ENCODE data around the gene KIF12. TPM values are rescaled to one million over a fixed set of nuclear protein-coding genes. Genes with fewer than 3 reads are reported as not detected.

KIF12 gene
- total RNA-seq, 1 experiment from 2014 or later, result 54.6 TPM

DNA sequence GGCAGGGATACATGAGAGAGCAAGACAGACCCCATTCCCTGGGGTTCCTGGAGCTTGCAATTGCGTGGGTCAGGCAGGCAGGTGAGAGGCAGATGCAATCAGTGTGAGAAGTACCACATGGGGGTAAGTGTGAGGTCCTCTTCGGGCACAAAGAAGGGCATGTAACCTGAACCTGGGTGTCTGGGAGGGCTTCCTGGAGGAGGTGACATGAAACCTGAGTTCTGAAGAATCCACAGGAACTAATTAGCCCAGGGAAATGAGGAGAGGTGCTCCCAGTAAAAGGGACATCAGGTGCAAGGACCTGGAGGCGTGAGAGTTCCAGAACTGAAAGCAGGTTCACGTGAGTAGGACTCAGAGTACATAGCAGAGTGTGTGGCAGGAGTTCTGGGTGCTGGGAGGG is 23.5 kb downstream of the KIF12 start:
- Histone ChIP-seq H3K4me3 (ENCODE audit: low read depth, low read length) (no peak overlapping the region), H3K4me1 (peaks cover 30% of the 10 kb centered on the region), H3K27me3 (replicated peaks; ENCODE audit: control insufficient read depth, insufficient read depth, low read length) (no peaks in the 10 kb centered on the region), H3K36me3 (ENCODE audit: control insufficient read depth, insufficient read depth, low read length) (0 out of 2 replicates have a peak, but pooled peaks cover 2% of the 10 kb centered on the region), H3K9me3 (peaks cover 6% of the 10 kb centered on the region; the same call in 1 of the 2 replicates)
- Mint-ChIP-seq H3K9me3 (ENCODE audit: unreplicated experiment) (peaks cover 10% of the 10 kb centered on the region), H3K36me3 (ENCODE audit: insufficient read depth, unreplicated experiment) (no peaks in the 10 kb centered on the region), H3K27me3 (ENCODE audit: insufficient read depth, unreplicated experiment) (no peaks in the 10 kb centered on the region), H3K4me1 (ENCODE audit: low read depth, unreplicated experiment) (peaks cover 20% of the 10 kb centered on the region), H3K27ac (ENCODE audit: unreplicated experiment) (peak overlapping the region; percentile 42), H3K4me3 (ENCODE audit: unreplicated experiment) (no peak overlapping the region)
- no TSS peak for BruUV-seq (replicated peaks)
- intact Hi-C loops (cut with micrococcal nuclease; ENCODE audit: unreplicated experiment), result no loop called here
- ChIA-PET CTCF (no interaction called here), POLR2A (no interaction called here)
- DNase-seq, result no peak
- TF ChIP-seq, protein P1, sequence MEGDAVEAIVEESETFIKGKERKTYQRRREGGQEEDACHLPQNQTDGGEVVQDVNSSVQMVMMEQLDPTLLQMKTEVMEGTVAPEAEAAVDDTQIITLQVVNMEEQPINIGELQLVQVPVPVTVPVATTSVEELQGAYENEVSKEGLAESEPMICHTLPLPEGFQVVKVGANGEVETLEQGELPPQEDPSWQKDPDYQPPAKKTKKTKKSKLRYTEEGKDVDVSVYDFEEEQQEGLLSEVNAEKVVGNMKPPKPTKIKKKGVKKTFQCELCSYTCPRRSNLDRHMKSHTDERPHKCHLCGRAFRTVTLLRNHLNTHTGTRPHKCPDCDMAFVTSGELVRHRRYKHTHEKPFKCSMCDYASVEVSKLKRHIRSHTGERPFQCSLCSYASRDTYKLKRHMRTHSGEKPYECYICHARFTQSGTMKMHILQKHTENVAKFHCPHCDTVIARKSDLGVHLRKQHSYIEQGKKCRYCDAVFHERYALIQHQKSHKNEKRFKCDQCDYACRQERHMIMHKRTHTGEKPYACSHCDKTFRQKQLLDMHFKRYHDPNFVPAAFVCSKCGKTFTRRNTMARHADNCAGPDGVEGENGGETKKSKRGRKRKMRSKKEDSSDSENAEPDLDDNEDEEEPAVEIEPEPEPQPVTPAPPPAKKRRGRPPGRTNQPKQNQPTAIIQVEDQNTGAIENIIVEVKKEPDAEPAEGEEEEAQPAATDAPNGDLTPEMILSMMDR (IDR thresholded peaks at IDR 0.05; ENCODE audit: insufficient read depth in 1 of 2, low read depth in 1 of 2, low read length in 1 of 2, severe bottlenecking in 1 of 2, unreplicated experiment in 1 of 2), result no peak

DNA sequence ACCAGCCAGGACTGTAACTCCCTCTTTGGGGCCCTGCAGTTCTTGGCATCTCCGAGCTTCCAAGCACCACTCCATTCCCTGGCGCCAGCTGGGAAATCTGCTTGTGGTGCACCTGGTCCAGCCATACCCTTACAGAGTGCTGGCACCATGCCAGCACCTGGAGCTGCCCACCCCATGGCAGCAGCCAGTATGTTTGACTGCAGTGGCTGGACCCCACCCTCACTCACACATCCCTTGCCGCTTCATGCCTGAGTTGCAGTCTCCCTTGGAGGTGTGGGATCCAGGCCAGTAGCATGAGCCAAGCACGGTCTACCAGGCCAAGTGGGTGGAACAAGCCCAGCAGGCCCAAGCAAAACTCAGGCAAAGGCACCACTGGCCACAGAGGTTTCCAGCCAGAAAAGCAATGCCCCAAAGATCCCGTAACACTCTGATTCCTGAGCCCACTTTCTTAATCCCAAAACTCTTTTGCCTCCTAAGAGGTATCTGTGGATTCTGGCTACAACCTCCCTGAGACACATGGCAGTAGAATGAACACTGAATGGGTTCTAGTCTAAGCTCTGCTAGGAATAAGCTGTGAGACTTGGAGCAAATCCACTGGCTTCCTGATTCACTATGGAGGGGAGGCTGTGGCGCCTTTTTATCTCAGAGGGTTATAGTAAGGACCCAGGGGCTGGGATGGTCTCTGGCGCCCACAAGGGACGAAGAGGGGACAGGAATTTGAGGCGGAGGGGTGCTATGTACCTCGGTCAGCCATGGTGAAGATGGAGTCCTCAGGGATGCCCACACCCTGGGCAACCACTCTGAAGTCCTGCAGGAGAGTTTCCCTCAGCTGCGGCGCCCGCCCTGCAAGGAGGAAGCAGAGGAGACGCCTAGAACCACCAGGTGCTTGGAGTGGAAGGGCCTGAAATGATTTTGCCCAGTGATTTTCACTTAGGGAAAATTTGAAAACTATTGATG is 26.6 kb downstream of the KIF12 start:
- no peaks in the 10 kb centered on the region for H3K27me3 ChIP-seq (replicated peaks; ENCODE audit: control insufficient read depth, insufficient read depth, low read length)
- POLR2A ChIA-PET, result no interaction called here
- TF ChIP-seq, protein P1 (IDR thresholded peaks at IDR 0.05; ENCODE audit: insufficient read depth in 1 of 2, low read depth in 1 of 2, low read length in 1 of 2, severe bottlenecking in 1 of 2, unreplicated experiment in 1 of 2), result no peak

DNA sequence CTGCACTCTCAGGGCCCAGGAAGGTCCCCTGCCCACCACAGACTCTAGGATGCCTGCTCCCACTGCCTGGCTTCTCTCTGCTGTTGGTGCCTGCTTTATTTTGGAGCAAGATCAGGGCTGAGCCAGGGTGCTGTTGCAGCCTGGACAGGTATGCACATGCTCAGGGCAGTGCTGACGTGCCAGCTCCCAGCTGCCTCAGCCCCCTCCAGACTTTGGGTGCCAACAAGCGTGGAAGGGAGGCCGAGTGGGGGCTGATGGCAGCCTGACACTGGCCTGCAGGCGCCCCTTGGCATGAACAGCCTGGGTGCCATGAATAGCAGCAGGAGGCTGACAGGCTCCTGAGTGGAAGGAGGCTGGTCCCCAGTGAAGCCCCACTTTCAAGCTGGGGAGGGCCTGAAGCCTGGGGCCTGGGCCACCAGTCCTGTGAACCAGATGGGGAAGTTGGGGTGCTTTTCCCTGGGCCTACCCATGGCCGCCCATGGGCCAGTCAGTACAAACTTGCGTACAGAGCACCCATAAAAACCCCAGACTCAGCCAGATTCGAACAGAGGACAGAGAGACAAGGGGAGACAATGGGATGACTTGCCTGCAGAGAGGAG is 27.8 kb downstream of the KIF12 start:
- H3K4me3 Mint-ChIP-seq (ENCODE audit: unreplicated experiment), result no peak overlapping the region
- no peaks in the 10 kb centered on the region for H3K27me3 Mint-ChIP-seq (ENCODE audit: insufficient read depth, unreplicated experiment)
- no TSS peak for BruUV-seq (replicated peaks)
- intact Hi-C loops (cut with micrococcal nuclease; ENCODE audit: unreplicated experiment), result no loop called here
- Histone ChIP-seq H3K36me3 (ENCODE audit: control insufficient read depth, insufficient read depth, low read length) (no peaks in the 10 kb centered on the region), H3K27me3 (replicated peaks; ENCODE audit: control insufficient read depth, insufficient read depth, low read length) (no peaks in the 10 kb centered on the region), H3K9me3 (no peaks in the 10 kb centered on the region), H3K4me3 (ENCODE audit: low read depth, low read length) (no peak overlapping the region), H3K4me1 (0 out of 2 replicates have a peak, but pooled peaks cover 3% of the 10 kb centered on the region)
- CTCF ChIA-PET, result no interaction called here
- H3K9me3 Mint-ChIP-seq (ENCODE audit: unreplicated experiment), result peaks cover 10% of the 10 kb centered on the region
- DNase-seq, result no peak
- H3K4me1 Mint-ChIP-seq (ENCODE audit: low read depth, unreplicated experiment), result no peaks in the 10 kb centered on the region
- no peaks in the 10 kb centered on the region for H3K36me3 Mint-ChIP-seq (ENCODE audit: insufficient read depth, unreplicated experiment)
- H3K27ac Mint-ChIP-seq (ENCODE audit: unreplicated experiment), result no peak overlapping the region
- POLR2A ChIA-PET, result no interaction called here
- TF ChIP-seq, protein P1 (IDR thresholded peaks at IDR 0.05; ENCODE audit: insufficient read depth in 1 of 2, low read depth in 1 of 2, low read length in 1 of 2, severe bottlenecking in 1 of 2, unreplicated experiment in 1 of 2), result no peak

More for the DNA sequence above, 26.6 kb downstream of the KIF12 start:
- peaks cover 10% of the 10 kb centered on the region for H3K9me3 Mint-ChIP-seq (ENCODE audit: unreplicated experiment)
- BruUV-seq (replicated peaks), result no TSS peak
- H3K4me3 ChIP-seq (ENCODE audit: low read depth, low read length), result no peak overlapping the region
- DNase-seq, result no peak
- H3K4me1 Mint-ChIP-seq (ENCODE audit: low read depth, unreplicated experiment), result peaks cover 8% of the 10 kb centered on the region
- no peaks in the 10 kb centered on the region for H3K27me3 Mint-ChIP-seq (ENCODE audit: insufficient read depth, unreplicated experiment)
- no peak overlapping the region for H3K27ac Mint-ChIP-seq (ENCODE audit: unreplicated experiment)
- H3K36me3 ChIP-seq (ENCODE audit: control insufficient read depth, insufficient read depth, low read length), result no peaks in the 10 kb centered on the region
- intact Hi-C loops (cut with micrococcal nuclease; ENCODE audit: unreplicated experiment), result loop anchor here (1.0 kb wide), 1 partner anchor 8 kb away; no protein-coding TSS in a partner anchor
- H3K9me3 ChIP-seq, result no peaks in the 10 kb centered on the region
- 0 out of 2 replicates have a peak, but pooled peaks cover 3% of the 10 kb centered on the region for H3K4me1 ChIP-seq
- CTCF ChIA-PET, result no interaction called here
- no peaks in the 10 kb centered on the region for H3K36me3 Mint-ChIP-seq (ENCODE audit: insufficient read depth, unreplicated experiment)
- H3K4me3 Mint-ChIP-seq (ENCODE audit: unreplicated experiment), result no peak overlapping the region
